Mesenchymal stem cell (in vitro differentiated cells and primary cell): Measurements from ENCODE around the gene MGMT.

ENCODE experiments used
- DNase-seq: peaks from one replicate; pipeline ENCODE4 v3.0.0-alpha.2; 2013
- H2AFZ ChIP-seq: one replicate; pipeline ENCODE4 v1.6.1; 2013; ENCODE audit warnings: low read depth, mild to moderate bottlenecking, control low read depth, inconsistent platforms, low read length, moderate library complexity
- H2AK5ac ChIP-seq: 2 replicates; pipeline ENCODE4 v1.6.1; 2013; ENCODE audit warnings: low read length, moderate library complexity, mild to moderate bottlenecking, inconsistent platforms; ENCODE audit not compliant: severe bottlenecking
- H2BK120ac ChIP-seq: one replicate; pipeline ENCODE4 v1.6.1; 2013; ENCODE audit warnings: low read depth, mild to moderate bottlenecking, inconsistent platforms, low read length, moderate library complexity
- H2BK12ac ChIP-seq, 2 experiments: one replicate each; pipeline ENCODE4 v1.6.1; 2013; ENCODE audit warnings: inconsistent platforms in 2 of 2, low read length in 2 of 2, mild to moderate bottlenecking in 2 of 2, moderate library complexity in 2 of 2, control low read depth in 1 of 2
- H2BK15ac ChIP-seq: one replicate; pipeline ENCODE4 v1.6.1; 2013; ENCODE audit warnings: mild to moderate bottlenecking, low read depth, inconsistent platforms; ENCODE audit not compliant: poor library complexity, severe bottlenecking
- H2BK5ac ChIP-seq: 2 replicates; pipeline ENCODE4 v1.6.1; 2013; ENCODE audit warnings: low read depth, mild to moderate bottlenecking, low read length, control low read depth, inconsistent platforms; ENCODE audit not compliant: poor library complexity, severe bottlenecking
- H3K14ac ChIP-seq, 2 experiments: one replicate each; pipeline ENCODE4 v1.6.1; 2013; ENCODE audit warnings: inconsistent platforms in 2 of 2, low read length in 2 of 2, control low read depth in 1 of 2, mild to moderate bottlenecking in 1 of 2, moderate library complexity in 1 of 2
- H3K18ac ChIP-seq, 2 experiments: one replicate each; pipeline ENCODE4 v1.6.1; 2013; ENCODE audit warnings: inconsistent platforms in 2 of 2, low read length in 2 of 2, control low read depth in 1 of 2, low read depth in 1 of 2, mild to moderate bottlenecking in 1 of 2
- H3K23ac ChIP-seq, 2 experiments: one replicate each; pipeline ENCODE4 v1.6.1; 2013; ENCODE audit warnings: inconsistent platforms in 2 of 2, low read length in 2 of 2, mild to moderate bottlenecking in 2 of 2, moderate library complexity in 2 of 2, control low read depth in 1 of 2
- H3K27ac ChIP-seq: 2 replicates; pipeline ENCODE4 v1.5.1; 2013; ENCODE audit warnings: mild to moderate bottlenecking, moderate library complexity, low read length, control low read depth, inconsistent platforms; ENCODE audit not compliant: poor library complexity, severe bottlenecking
- H3K27me3 ChIP-seq, 2 experiments: 2 replicates each; pipeline versions ENCODE4 v1.6.1 to v1.7.0; 2013; ENCODE audit warnings: low read length in 2 of 2, mild to moderate bottlenecking in 2 of 2, moderate library complexity in 2 of 2, control low read depth in 1 of 2, inconsistent platforms in 1 of 2; ENCODE audit not compliant: control insufficient read depth in 1 of 2, insufficient read depth in 1 of 2
- H3K36me3 ChIP-seq, 2 experiments: 2 replicates each; pipeline versions ENCODE4 v1.6.1 to v1.7.0; 2013; ENCODE audit warnings: low read length in 2 of 2, control low read depth in 1 of 2, inconsistent platforms in 1 of 2, low read depth in 1 of 2, mild to moderate bottlenecking in 1 of 2; ENCODE audit not compliant: insufficient read depth in 2 of 2, control insufficient read depth in 1 of 2
- H3K4ac ChIP-seq, 2 experiments: one replicate each; pipeline ENCODE4 v1.6.1; 2013; ENCODE audit warnings: inconsistent platforms in 2 of 2, low read length in 2 of 2, mild to moderate bottlenecking in 2 of 2, moderate library complexity in 2 of 2, control low read depth in 1 of 2, low read depth in 1 of 2
- H3K4me1 ChIP-seq: 2 replicates; pipeline ENCODE4 v1.6.1; 2013; ENCODE audit warnings: low read depth, low read length, control low read depth; ENCODE audit not compliant: control insufficient read depth, insufficient read depth
- H3K4me2 ChIP-seq: 2 replicates; pipeline ENCODE4 v1.6.1; 2013; ENCODE audit warnings: low read length, mild to moderate bottlenecking, inconsistent platforms; ENCODE audit not compliant: poor library complexity, severe bottlenecking
- H3K4me3 ChIP-seq, 2 experiments: 2 replicates each; pipeline versions ENCODE4 v1.5.1 to v1.7.0; 2013; ENCODE audit warnings: low read length in 2 of 2, mild to moderate bottlenecking in 2 of 2, control low read depth in 1 of 2, low read depth in 1 of 2; ENCODE audit not compliant: insufficient read depth in 1 of 2
- H3K79me1 ChIP-seq: replicated peaks from 2 replicates; pipeline ENCODE4 v1.6.1; 2013; ENCODE audit warnings: mild to moderate bottlenecking, control low read depth, low read length, inconsistent platforms; ENCODE audit not compliant: poor library complexity, severe bottlenecking
- H3K9ac ChIP-seq: 2 replicates; pipeline ENCODE4 v1.7.0; 2013; ENCODE audit warnings: mild to moderate bottlenecking, low read length, moderate library complexity
- H3K9me3 ChIP-seq: 2 replicates; pipeline ENCODE4 v1.7.0; 2013; ENCODE audit warnings: mild to moderate bottlenecking, low read length; ENCODE audit not compliant: control insufficient read depth
- H4K8ac ChIP-seq: one replicate; pipeline ENCODE4 v1.6.1; 2013; ENCODE audit warnings: inconsistent platforms, mild to moderate bottlenecking, low read length, moderate library complexity
- H4K91ac ChIP-seq: one replicate; pipeline ENCODE4 v1.6.1; 2013; ENCODE audit warnings: mild to moderate bottlenecking, low read length, inconsistent platforms
- WGBS: methylation state at CpG from one replicate; pipeline ENCODE4 v1.1.7; 2013; ENCODE audit warnings: mixed read lengths; 5-methylcytosine and 5-hydroxymethylcytosine counted together

Gene MGMT

DNA sequence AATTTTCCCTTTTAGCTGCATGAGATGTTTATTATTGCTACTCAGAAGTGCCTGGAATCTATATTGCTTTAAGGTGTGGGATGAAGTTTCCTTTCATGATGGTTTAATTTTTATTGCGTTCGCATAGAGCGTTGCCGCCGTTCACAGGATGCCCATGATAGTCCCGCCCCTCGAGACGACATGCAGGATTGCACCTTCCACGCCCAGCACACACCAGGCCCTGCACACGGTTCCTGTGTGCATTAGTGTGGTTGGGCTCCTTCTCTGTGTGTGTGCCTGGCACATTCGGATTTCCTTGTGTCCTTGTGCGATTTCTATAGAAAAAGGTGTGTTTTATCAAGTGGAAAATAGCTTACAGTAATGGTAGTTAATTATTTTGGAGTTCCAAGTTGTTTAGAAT, 42.1 kb downstream of the MGMT start:
- 95% methylated on average over 12 of the region's 12 CpGs for WGBS
- Histone ChIP-seq H3K27me3 (no peaks in the 10 kb centered on the region), H2AK5ac (no peak overlapping the region), H4K91ac (no peak overlapping the region), H2BK12ac (no peak overlapping the region), H3K4me2 (no peak overlapping the region), H3K4me1 (peaks cover 4% of the 10 kb centered on the region), H3K9ac (no peak overlapping the region), H3K27ac (no peak overlapping the region), H3K4ac (no peak overlapping the region), H3K18ac (no peak overlapping the region), H4K8ac (no peak overlapping the region), H3K36me3 (peaks cover 0 to 5% of the 10 kb centered on the region in 2 experiments), H3K23ac (no peak overlapping the region), H2BK5ac (no peak overlapping the region), H2AFZ (no peak overlapping the region), H2BK120ac (no peak overlapping the region), H3K79me1 (peaks cover 52% of the 10 kb centered on the region), H3K14ac (no peak overlapping the region), H3K9me3 (no peaks in the 10 kb centered on the region), H3K4me3 (no peak overlapping the region), H2BK15ac (no peak overlapping the region)
- DNase-seq = no peak

- WGBS = 79% methylated on average over 8 of the region's 8 CpGs
These were observed 42.8 kb downstream of the MGMT start for GRCh38 chr10:129509835-129510234.

DNA sequence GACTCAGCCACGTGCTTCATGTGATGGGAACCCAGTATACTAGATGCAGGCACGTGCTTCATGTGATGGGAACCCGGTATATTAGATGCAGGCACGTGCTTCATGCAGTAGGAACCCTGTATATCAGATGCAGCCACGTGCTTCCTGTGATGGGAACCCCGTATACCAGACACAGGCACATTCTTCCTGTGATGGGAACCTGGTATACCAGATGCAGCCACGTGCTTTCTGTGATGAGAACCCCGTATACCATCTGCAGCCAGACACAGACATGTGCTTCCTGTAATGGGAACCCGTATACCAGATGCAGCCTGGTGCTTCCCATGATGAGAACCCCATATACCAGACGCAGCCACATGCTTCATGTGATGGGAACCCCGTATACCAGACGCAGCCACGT, 44.0 kb downstream of the MGMT start:
- Histone ChIP-seq H3K79me1 (peaks cover 54% of the 10 kb centered on the region), H4K91ac (no peak overlapping the region), H3K4me1 (peaks cover 4% of the 10 kb centered on the region), H3K18ac (no peak overlapping the region), H3K14ac (no peak overlapping the region), H3K27me3 (no peaks in the 10 kb centered on the region), H3K9me3 (no peaks in the 10 kb centered on the region), H3K27ac (no peak overlapping the region), H3K36me3 (peaks cover 0 to 5% of the 10 kb centered on the region in 2 experiments), H2BK12ac (no peak overlapping the region), H3K23ac (no peak overlapping the region), H2BK5ac (no peak overlapping the region), H2BK120ac (no peak overlapping the region), H3K4me3 (no peak overlapping the region), H3K4ac (no peak overlapping the region), H3K4me2 (no peak overlapping the region), H4K8ac (no peak overlapping the region), H2BK15ac (no peak overlapping the region), H3K9ac (no peak overlapping the region), H2AK5ac (no peak overlapping the region), H2AFZ (no peak overlapping the region)
- WGBS = 94% methylated on average over 13 of the region's 13 CpGs
- DNase-seq = no peak

More at GRCh38 chr10:129509835-129510234, 42.8 kb downstream of the MGMT start:
- Histone ChIP-seq H2BK12ac (no peak overlapping the region), H3K36me3 (peaks cover 0 to 5% of the 10 kb centered on the region in 2 experiments), H3K27ac (no peak overlapping the region), H3K14ac (no peak overlapping the region), H2BK5ac (no peak overlapping the region), H3K4me1 (peaks cover 4% of the 10 kb centered on the region), H3K4me2 (no peak overlapping the region), H4K91ac (no peak overlapping the region), H2BK120ac (no peak overlapping the region), H3K23ac (no peak overlapping the region), H3K18ac (no peak overlapping the region), H3K4ac (no peak overlapping the region), H2AFZ (no peak overlapping the region), H2AK5ac (no peak overlapping the region), H3K9ac (no peak overlapping the region), H3K79me1 (peaks cover 52% of the 10 kb centered on the region), H3K9me3 (no peaks in the 10 kb centered on the region), H3K4me3 (no peak overlapping the region), H3K27me3 (no peaks in the 10 kb centered on the region), H2BK15ac (no peak overlapping the region), H4K8ac (no peak overlapping the region)
- no peak for DNase-seq

GRCh38 chr10:129511758-129512157, 44.7 kb downstream of the MGMT start:
- no peak overlapping the region for H2BK5ac ChIP-seq
- H3K79me1 ChIP-seq = peaks cover 53% of the 10 kb centered on the region
- WGBS = 96% methylated on average over 12 of the region's 12 CpGs
- H3K4ac ChIP-seq = no peak overlapping the region
- H2BK12ac ChIP-seq = no peak overlapping the region
- peaks cover 4% of the 10 kb centered on the region for H3K4me1 ChIP-seq
- no peak overlapping the region for H3K9ac ChIP-seq
- H3K27me3 ChIP-seq = no peaks in the 10 kb centered on the region
- no peak overlapping the region for H4K8ac ChIP-seq
- H3K4me2 ChIP-seq = no peak overlapping the region
- no peak overlapping the region for H3K14ac ChIP-seq
- H3K23ac ChIP-seq = no peak overlapping the region
- no peak overlapping the region for H2BK15ac ChIP-seq
- H2AK5ac ChIP-seq = no peak overlapping the region
- H2BK120ac ChIP-seq = no peak overlapping the region
- H3K27ac ChIP-seq = no peak overlapping the region
- no peak overlapping the region for H2AFZ ChIP-seq
- H3K36me3 ChIP-seq = peaks cover 0 to 5% of the 10 kb centered on the region in 2 experiments
- no peak overlapping the region for H3K4me3 ChIP-seq
- no peaks in the 10 kb centered on the region for H3K9me3 ChIP-seq
- no peak overlapping the region for H3K18ac ChIP-seq
- DNase-seq = no peak
- H4K91ac ChIP-seq = no peak overlapping the region
